DLD1 (cell line): ENCODE results near the gene BOC.

ENCODE experiments used
- in situ Hi-C: cut with HindIII; loops from 2 replicates; pipeline ENCODE4 v1.10.0; 2017; ENCODE audit warnings: low sequenced_read_pairs

The BOC gene

GRCh38 chr3:113221721-113222257 lies 10.4 kb downstream of the BOC start:
- in situ Hi-C loops, result no loop called here

- in situ Hi-C loops, result no loop called here
These were observed 11.2 kb downstream of the BOC start for GRCh38 chr3:113222451-113223086.

- in situ Hi-C loops, result no loop called here
These were observed 12.3 kb downstream of the BOC start for GRCh38 chr3:113223475-113224281.

GRCh38 chr3:113225286-113225685 lies 13.9 kb downstream of the BOC start:
- in situ Hi-C loops, result no loop called here

GRCh38 chr3:113226491-113226890 lies 15.1 kb downstream of the BOC start:
- in situ Hi-C loops, result no loop called here

- in situ Hi-C loops, result no loop called here
These were observed 15.8 kb downstream of the BOC start for GRCh38 chr3:113227146-113227545.

GRCh38 chr3:113228498-113229286 lies 17.3 kb downstream of the BOC start:
- in situ Hi-C loops, result no loop called here

- in situ Hi-C loops, result no loop called here
These were observed 20.0 kb downstream of the BOC start for GRCh38 chr3:113231391-113231790.

GRCh38 chr3:113231827-113232253 lies 20.5 kb downstream of the BOC start:
- in situ Hi-C loops, result no loop called here

GRCh38 chr3:113232342-113232741 lies 21.0 kb downstream of the BOC start:
- in situ Hi-C loops, result no loop called here

GRCh38 chr3:113233497-113233896 lies 22.1 kb downstream of the BOC start:
- in situ Hi-C loops, result no loop called here

GRCh38 chr3:113234028-113234427 lies 22.7 kb downstream of the BOC start:
- in situ Hi-C loops, result no loop called here

GRCh38 chr3:113234688-113235260 lies 23.4 kb downstream of the BOC start:
- in situ Hi-C loops, result no loop called here

- in situ Hi-C loops, result no loop called here
These were observed 27.1 kb downstream of the BOC start for GRCh38 chr3:113238503-113238902.

GRCh38 chr3:113240841-113241240 lies 29.5 kb downstream of the BOC start:
- in situ Hi-C loops, result no loop called here

GRCh38 chr3:113241292-113242095 lies 30.1 kb downstream of the BOC start:
- in situ Hi-C loops, result no loop called here

GRCh38 chr3:113242096-113242581 lies 30.8 kb downstream of the BOC start:
- in situ Hi-C loops, result no loop called here

GRCh38 chr3:113243071-113243470 lies 31.7 kb downstream of the BOC start:
- in situ Hi-C loops, result no loop called here

- in situ Hi-C loops, result no loop called here
These were observed 32.5 kb downstream of the BOC start for GRCh38 chr3:113243846-113244245.

- in situ Hi-C loops, result no loop called here
These were observed 34.4 kb downstream of the BOC start for GRCh38 chr3:113245761-113246161.
